Keratinocyte (primary cell): ENCODE results near the gene EXT2. TPM values are rescaled to one million over a fixed set of nuclear protein-coding genes. Genes with fewer than 3 reads are reported as not detected.

Source experiments
- DNase-seq: peaks from one replicate; pipeline ENCODE4 v3.0.0-alpha.2; 2011; ENCODE audit warnings: low read depth, missing footprints, low spot score
- FAIRE-seq: peaks from 2 replicates; lab custom pipeline; 2011; peaks lifted over from hg19 to GRCh38; lab: Jason Lieb, UNC
- H2AFZ ChIP-seq: 2 replicates; pipeline ENCODE4 v1.6.0; 2012; ENCODE audit warnings: low read length, control low read depth, inconsistent platforms; ENCODE audit not compliant: control insufficient read depth
- H3K27ac ChIP-seq: 2 replicates; pipeline ENCODE4 v1.5.1; 2011; ENCODE audit warnings: low read length; ENCODE audit not compliant: control insufficient read depth, insufficient read depth
- H3K27me3 ChIP-seq: 3 replicates; pipeline ENCODE4 v1.6.0; 2011; ENCODE audit warnings: low read length; ENCODE audit not compliant: control insufficient read depth, insufficient read depth; ENCODE audit errors: extremely low read depth
- H3K36me3 ChIP-seq, 2 experiments: 2 replicates in 1 of 2; 3 replicates in 1 of 2; pipeline ENCODE4 v1.5.1; 2011; ENCODE audit warnings: low read length in 2 of 2, mild to moderate bottlenecking in 1 of 2; ENCODE audit not compliant: control insufficient read depth in 2 of 2, insufficient read depth in 2 of 2; ENCODE audit errors: extremely low read depth in 1 of 2
- H3K4me1 ChIP-seq: 3 replicates; pipeline ENCODE4 v1.5.1; 2011; ENCODE audit warnings: low read length; ENCODE audit not compliant: control insufficient read depth, insufficient read depth; ENCODE audit errors: extremely low read depth
- H3K4me2 ChIP-seq: 3 replicates; pipeline ENCODE4 v1.6.0; 2011; ENCODE audit warnings: low read depth, low read length; ENCODE audit not compliant: control insufficient read depth, insufficient read depth; ENCODE audit errors: extremely low read depth
- H3K4me3 ChIP-seq, 3 experiments: fragments of 200-600 bp in 1 of 3; sonication (generic) in 1 of 3; 2 replicates in 2 of 3; 3 replicates in 1 of 3; pipeline ENCODE4 v1.5.1; 2011 to 2016; ENCODE audit warnings: low read length in 3 of 3, mild to moderate bottlenecking in 3 of 3, control low read depth in 2 of 3, inconsistent platforms in 1 of 3, low read depth in 1 of 3, mixed read lengths in 1 of 3, mixed run types in 1 of 3, moderate library complexity in 1 of 3; ENCODE audit not compliant: control insufficient read depth in 2 of 3, insufficient read depth in 2 of 3; ENCODE audit errors: extremely low read depth in 1 of 3
- H3K79me2 ChIP-seq: 2 replicates; pipeline ENCODE4 v1.6.0; 2012; ENCODE audit warnings: low read length; ENCODE audit not compliant: control insufficient read depth, insufficient read depth
- H3K9ac ChIP-seq: 3 replicates; pipeline ENCODE4 v1.6.0; 2011; ENCODE audit warnings: low read length; ENCODE audit not compliant: control insufficient read depth, insufficient read depth; ENCODE audit errors: extremely low read depth
- H3K9me1 ChIP-seq: 3 replicates; pipeline ENCODE4 v1.6.0; 2011; ENCODE audit warnings: low read length; ENCODE audit not compliant: control insufficient read depth, insufficient read depth; ENCODE audit errors: extremely low read depth
- H3K9me3 ChIP-seq: 2 replicates; pipeline ENCODE4 v1.5.1; 2012; ENCODE audit warnings: low read depth, low read length; ENCODE audit not compliant: control insufficient read depth
- H4K20me1 ChIP-seq: 3 replicates; pipeline ENCODE4 v1.6.0; 2011; ENCODE audit warnings: low read length; ENCODE audit not compliant: control insufficient read depth, insufficient read depth; ENCODE audit errors: extremely low read depth
- CTCF ChIP-seq, 3 experiments: IDR thresholded peaks in 1 of 3; conservative IDR thresholded peaks in 1 of 3; optimal IDR thresholded peaks in 1 of 3; 2 replicates in 2 of 3; 3 replicates in 1 of 3; pipeline versions ENCODE3 to v1.5.1; 2011; ENCODE audit warnings: low read length in 3 of 3, mild to moderate bottlenecking in 3 of 3, moderate library complexity in 2 of 3, control low read depth in 1 of 3, inconsistent platforms in 1 of 3; ENCODE audit not compliant: insufficient read depth in 2 of 3; ENCODE audit errors: extremely low read depth in 1 of 3
- EZH2 ChIP-seq: IDR thresholded peaks from one replicate; pipeline ENCODE4 v1.6.1; 2012; ENCODE audit warnings: inconsistent platforms, mild to moderate bottlenecking, low read length, moderate library complexity
- dilution Hi-C: fragments of 300-500 bp; cut with MboI; formaldehyde crosslinking; loops from one replicate; pipeline ENCODE4 v1.7.0; 2020; ENCODE audit warnings: low sequenced_read_pairs; ENCODE audit not compliant: extremely low pct_ligation_motif_present
- polyA plus RNA-seq, 5 experiments: library from polyadenylated mRNA; depleted of rRNA in 3 of 5; stranded (reverse) in 3 of 5; stranded (forward) in 1 of 5; unstranded in 1 of 5; fragments of >200 nt; gene quantifications; 1 replicate in 1 of 5; 2 replicates in 3 of 5; 3 replicates in 1 of 5; pipeline versions ENCODE4 v1.2.1 to v1.2.3, GENCODE V29; 2011 to 2012; ENCODE audit warnings: missing spikeins in 2 of 5, low read depth in 1 of 5, low replicate concordance in 1 of 5

Gene EXT2
- polyA plus RNA-seq, 1 donor (not counting 4 experiments of a cell fraction or from before 2014, with no cell fraction given): 148 TPM

- H4K20me1 ChIP-seq: peaks cover 6% of the 10 kb centered on the region
- no peaks in the 10 kb centered on the region for H3K27me3 ChIP-seq
- H3K9me3 ChIP-seq: peaks cover 5% of the 10 kb centered on the region
- TF ChIP-seq EZH2 (no peak), CTCF (optimal IDR thresholded peaks at IDR 0.05 in 1 of 3, IDR thresholded peaks at IDR 0.05 in 1 of 3, conservative IDR thresholded peaks at IDR 0.05 in 1 of 3; ENCODE audit: extremely low read depth in 1 of 3, insufficient read depth in 2 of 3, low read length in 3 of 3) (no peak)
- dilution Hi-C loops: no loop called here
- H3K4me1 ChIP-seq: peaks cover 5% of the 10 kb centered on the region
- H3K9me1 ChIP-seq: no peaks in the 10 kb centered on the region
- peaks cover 2 to 7% of the 10 kb centered on the region in 2 experiments for H3K36me3 ChIP-seq
- no peak for DNase-seq
- H3K4me3 ChIP-seq: no peak overlapping the region
- no peak overlapping the region for H3K4me2 ChIP-seq
- FAIRE-seq: no peak
- peaks cover 7% of the 10 kb centered on the region for H3K79me2 ChIP-seq
- no peak overlapping the region for H3K27ac ChIP-seq
- no peak overlapping the region for H3K9ac ChIP-seq
- H2AFZ ChIP-seq: no peak overlapping the region
Measured at GRCh38 chr11:44190883-44191230, 95.4 kb downstream of the EXT2 start.

GRCh38 chr11:44191322-44192016, 96.0 kb downstream of the EXT2 start:
- Histone ChIP-seq H3K9me3 (peaks cover 5% of the 10 kb centered on the region), H3K36me3 (peaks cover 2 to 7% of the 10 kb centered on the region in 2 experiments), H2AFZ (no peak overlapping the region), H3K4me3 (no peak overlapping the region), H3K4me2 (no peak overlapping the region), H4K20me1 (peaks cover 6% of the 10 kb centered on the region), H3K79me2 (peaks cover 7% of the 10 kb centered on the region), H3K9ac (no peak overlapping the region), H3K27ac (no peak overlapping the region), H3K9me1 (no peaks in the 10 kb centered on the region), H3K27me3 (no peaks in the 10 kb centered on the region), H3K4me1 (peaks cover 5% of the 10 kb centered on the region)
- TF ChIP-seq CTCF (optimal IDR thresholded peaks at IDR 0.05 in 1 of 3, IDR thresholded peaks at IDR 0.05 in 1 of 3, conservative IDR thresholded peaks at IDR 0.05 in 1 of 3; ENCODE audit: extremely low read depth in 1 of 3, insufficient read depth in 2 of 3, low read length in 3 of 3): no peak
- no peak for TF ChIP-seq EZH2
- dilution Hi-C loops: no loop called here
- no peak for FAIRE-seq
- no peak for DNase-seq
